ENCODE results near the gene PRELID3B.
"Not testable (repeated sequence)": the region's sequence is repeated elsewhere in the genome, so short reads cannot be mapped to it uniquely, and the experiment has no call there.

Gene PRELID3B

DNA sequence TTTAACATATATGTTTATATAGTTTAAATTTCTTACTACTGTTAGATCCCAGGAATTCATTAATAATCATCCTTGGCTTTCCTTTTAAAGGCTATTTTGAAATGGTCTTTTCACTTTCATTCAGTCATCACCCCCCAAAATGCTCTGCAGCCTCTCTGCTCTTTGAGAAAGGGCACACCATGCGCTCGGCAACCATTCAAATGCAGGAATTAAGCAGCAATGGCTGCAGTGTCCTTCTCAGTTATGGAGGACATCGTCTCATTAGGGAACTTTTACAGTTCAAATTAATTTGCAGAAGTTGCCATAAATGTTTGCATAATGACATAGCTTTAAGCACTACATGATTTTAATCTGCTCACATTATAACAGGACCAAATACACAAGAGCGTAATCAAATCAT is 17.1 kb downstream of the PRELID3B start:
- DNase-seq (ENCODE audit: low read depth): no peak

DNA sequence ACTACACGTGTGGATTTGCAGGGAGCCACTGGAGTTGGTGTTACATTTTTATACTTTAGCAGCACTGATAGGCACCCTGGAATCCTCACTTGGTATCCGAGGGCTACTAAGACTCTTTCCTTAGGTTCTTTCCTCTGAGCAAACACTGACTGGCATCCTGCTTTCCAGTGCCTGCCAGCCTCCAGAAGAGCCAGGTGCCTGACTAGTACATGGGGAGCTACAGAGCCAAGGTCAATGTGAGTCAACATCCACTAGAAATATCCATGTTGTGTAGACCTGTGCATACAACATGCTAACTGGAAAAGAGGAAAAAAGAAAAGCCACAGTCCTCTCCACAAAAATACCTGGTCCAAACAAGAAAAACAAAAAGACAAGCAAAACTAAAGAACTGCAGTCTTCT is 17.5 kb downstream of the PRELID3B start:
- DNase-seq (ENCODE audit: low read depth): no peak

DNA sequence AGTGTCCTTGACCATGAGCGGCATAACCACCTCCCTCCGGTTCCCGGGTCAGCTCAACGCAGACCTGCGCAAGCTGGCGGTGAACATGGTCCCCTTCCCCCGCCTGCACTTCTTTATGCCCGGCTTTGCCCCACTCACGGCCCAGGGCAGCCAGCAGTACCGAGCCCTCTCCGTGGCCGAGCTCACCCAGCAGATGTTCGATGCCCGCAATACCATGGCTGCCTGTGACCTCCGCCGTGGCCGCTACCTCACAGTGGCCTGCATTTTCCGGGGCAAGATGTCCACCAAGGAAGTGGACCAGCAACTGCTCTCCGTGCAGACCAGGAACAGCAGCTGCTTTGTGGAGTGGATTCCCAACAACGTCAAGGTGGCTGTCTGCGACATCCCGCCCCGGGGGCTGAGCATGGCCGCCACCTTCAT is 18.5 kb downstream of the PRELID3B start:
- no peak for DNase-seq (ENCODE audit: low read depth)

DNA sequence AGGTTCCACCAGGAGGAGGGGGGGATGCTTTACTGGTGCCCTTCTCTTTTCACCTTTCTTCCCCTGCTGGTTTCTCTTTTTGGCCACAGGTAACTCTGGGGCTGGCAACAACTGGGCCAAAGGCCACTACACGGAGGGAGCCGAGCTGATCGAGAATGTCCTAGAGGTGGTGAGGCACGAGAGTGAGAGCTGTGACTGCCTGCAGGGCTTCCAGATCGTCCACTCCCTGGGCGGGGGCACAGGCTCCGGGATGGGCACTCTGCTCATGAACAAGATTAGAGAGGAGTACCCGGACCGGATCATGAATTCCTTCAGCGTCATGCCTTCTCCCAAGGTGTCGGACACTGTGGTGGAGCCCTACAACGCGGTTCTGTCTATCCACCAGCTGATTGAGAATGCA is 19.0 kb downstream of the PRELID3B start:
- no peak for DNase-seq (ENCODE audit: low read depth)

DNA sequence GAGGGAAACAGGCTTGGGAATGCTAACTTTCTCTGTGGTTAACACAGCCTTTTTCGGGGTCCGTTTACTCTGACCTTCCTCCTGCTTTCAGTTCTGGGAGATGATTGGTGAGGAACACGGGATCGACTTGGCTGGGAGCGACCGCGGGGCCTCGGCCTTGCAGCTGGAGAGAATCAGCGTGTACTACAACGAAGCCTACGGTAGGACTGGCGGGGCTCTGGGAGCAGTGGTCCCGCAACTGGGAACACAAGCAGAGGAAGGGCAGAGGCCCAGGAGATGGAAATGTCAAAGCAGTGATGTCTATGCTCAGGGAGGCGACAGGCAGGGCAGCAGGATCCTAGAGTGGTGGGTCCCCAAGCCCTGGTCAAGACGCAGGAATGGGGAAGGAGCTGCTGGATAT is 19.8 kb downstream of the PRELID3B start:
- DNase-seq (ENCODE audit: low read depth): no peak

DNA sequence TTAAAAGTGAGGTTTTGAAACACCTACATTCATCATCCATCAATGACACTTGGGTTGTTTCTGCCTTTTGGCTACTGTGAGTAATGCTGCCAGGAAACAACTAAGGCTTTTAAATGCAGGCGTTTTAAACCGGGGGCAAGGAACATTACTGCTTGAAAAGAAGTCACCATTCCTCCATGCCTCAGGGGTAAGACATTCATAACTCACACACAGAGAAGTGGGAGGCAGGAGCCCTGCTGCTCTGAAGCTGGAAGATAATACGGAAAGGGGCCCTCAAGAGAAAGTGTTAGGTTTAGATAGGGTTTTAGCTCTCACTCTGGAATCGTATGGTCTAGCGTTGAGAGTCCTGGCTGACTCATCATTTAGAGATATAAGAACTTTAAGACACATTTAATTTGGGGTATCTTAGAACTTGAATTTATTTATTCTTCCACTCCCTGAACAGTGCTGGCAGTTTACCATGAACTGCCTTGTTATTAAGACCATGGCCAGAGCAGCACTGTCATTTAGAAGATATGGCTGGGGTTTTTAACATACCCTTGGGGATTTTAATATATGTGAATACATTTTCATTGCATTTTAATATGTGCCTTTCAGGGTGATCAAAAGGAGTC is 21.5 kb downstream of the PRELID3B start:
- no peak for DNase-seq (ENCODE audit: low read depth)

DNA sequence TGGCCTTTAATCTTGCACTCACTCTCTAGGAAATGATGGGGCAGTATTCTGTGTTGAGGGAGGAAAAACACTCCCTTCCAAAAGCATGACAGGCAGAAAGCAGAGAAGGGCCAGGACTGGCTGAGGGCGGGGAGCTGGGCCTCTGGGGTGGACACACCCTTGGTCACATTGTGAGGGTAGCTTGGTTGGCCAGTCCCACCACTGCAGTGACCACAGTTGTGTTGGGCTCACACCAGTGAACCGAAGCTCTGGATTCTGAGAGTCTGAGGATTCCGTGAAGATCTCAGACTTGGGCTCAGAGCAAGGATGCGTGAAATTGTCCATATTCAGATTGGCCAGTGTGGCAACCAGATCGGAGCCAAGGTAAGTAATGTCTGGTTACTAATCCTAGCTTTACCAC is 23.4 kb downstream of the PRELID3B start, which contains the start of gene TUBB1:
Gene TUBB1, plus strand, starts transcription at position 213 of the 400 bp plus-strand sequence. Its CDS starts 94 bp downstream, at position 307.
- DNase-seq (ENCODE audit: low read depth): no peak

DNA sequence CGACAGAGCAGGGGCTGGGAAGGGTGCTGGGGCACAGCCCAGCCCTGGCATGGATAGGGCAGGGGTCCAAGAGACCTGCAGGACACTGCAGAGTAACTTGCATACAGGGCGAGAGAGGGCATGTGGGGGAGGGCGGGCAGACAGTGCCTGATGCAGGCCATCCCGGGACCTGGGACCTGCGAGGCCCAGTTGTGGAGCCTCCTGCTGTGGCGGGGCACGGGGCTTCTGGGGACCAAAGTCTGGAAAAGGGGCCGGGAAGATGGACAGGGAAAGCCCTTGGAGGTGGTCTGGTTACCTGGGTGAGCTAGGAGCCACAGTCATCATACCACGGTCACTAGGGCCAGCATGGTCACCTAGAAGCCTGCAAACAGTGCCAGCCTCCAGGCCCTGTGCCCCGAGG is 23.8 kb downstream of the PRELID3B start:
- no peak for DNase-seq (ENCODE audit: low read depth)

DNA sequence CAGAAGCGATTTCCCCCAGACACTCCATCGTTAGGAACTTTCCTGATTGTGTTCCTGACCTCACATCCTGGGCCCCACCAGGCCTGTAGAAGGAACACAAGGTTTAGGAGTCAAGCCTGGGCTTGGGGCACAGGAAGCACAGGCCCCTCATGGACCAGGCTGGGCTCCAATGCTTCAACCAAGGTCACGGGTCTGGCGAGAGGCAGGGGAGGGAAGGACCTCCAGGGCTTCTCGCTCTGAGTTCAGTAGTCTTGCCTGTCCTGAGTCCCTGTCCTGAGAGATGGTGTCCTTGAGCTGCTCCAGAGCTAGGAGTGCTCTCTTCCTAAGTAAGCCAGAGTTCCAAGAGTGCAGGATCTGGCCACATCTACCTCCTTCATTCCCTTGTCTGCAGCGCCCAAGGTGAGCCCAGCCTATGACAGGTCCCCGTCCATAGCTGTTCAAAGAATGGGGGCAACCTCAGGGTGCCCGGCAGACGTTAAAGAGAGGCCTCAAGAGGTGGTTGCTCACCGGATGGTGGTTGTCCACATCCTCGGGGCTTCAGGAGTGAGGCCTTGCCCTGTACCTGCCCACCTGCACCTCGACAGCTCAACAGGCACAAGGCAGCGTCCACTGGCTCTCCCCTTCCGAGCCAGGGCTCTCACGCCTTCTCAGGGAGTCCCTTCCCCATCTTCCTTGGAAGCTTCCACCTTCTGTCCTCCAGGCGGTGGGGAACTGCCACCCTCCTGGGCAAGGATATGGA is 24.9 kb downstream of the PRELID3B start:
- DNase-seq (ENCODE audit: low read depth): no peak

DNA sequence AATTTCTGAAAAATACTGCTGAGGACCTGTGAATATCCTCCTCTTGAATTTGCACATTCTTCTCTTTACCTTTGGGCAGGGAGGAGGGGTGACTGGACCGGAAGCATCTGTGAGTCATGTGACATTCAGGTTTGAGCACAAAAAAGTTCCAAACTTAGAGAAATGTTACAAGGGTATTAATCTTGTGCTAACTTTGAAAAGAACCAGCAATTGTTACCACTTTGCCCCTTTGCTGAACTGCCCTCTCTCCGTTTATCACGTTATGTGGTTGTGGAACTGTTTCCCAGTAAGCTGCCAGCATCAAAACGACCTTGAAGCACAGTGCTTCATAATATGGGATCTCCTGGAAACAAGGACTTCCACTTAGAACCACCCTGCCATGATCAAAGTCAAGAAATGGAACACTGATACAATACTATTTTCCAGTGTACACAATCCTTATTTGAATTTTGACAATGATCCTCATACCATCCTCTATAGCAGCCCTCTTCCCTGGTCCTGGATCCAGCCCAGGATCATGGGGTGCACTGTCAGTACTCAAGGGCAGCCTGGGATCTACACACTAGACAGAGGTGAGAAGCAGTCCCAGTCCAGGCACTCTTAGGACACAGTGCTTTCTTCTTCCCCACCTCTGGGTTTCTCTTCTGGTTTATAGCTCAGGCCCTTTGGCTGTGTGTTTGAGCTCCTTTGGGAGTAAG is 25.6 kb downstream of the PRELID3B start:
- DNase-seq (ENCODE audit: low read depth): no peak

DNA sequence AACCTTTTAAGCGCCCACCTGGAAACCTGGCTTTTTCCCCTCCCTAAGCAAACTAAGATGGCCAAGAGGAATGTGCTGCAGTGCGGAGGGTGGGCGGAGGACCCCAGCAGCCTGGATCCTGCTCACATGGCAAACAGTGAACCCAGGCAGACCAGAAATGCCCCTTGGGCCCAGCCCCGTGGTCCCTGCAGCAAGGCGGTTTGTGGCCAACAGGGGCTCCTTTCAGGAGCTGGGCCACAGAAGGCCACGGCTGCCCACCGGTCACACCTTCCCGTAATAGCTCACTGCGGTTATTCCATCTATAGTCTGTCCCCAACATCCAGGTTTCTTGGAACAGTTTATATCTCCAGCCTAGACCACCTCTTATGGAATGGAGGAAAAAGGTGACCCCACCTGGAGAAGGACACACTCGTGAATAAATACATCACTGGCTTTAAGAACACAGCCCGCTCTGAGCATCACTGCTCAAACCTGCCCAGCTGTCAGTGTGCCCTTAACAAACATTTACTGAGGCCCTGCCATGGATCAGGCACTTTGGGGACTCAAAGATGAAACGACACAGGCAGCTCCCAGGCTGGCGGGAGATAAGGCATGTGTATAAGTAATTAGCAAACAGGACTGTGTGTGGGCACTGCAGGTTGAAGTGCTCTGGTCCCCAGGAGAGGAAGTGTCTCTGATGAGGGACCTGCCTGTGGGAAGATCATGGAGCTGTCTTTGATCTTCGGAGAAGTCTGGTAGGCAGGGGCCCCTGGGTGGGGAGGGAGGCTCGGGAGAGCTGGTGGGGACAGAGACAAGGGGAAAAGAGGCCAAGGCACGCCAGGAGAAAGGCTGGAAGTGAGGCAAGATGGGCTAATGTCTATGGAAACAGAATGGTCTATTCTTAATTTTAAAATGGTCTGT is 26.5 kb downstream of the PRELID3B start:
- DNase-seq (ENCODE audit: low read depth): no peak

DNA sequence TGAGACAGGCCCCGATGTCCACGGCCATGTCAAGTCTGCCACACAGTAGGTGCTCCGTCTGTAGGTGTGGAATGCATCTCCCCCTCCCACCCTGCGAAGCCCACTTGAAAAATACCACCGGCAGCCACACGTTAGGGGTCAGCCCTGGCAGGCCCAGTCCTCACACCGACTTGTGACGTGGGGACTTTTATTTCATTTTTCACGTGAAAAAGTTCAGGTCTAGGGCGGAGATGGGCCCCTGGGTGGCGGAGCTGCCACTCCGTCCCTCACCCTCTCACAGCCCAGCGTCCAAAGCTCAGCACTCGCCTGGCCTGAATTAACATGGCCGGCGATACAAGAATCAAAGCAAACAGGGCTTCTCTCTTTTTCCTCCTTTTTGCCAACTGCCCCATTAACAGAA is 27.2 kb downstream of the PRELID3B start:
- no peak for DNase-seq (ENCODE audit: low read depth)

DNA sequence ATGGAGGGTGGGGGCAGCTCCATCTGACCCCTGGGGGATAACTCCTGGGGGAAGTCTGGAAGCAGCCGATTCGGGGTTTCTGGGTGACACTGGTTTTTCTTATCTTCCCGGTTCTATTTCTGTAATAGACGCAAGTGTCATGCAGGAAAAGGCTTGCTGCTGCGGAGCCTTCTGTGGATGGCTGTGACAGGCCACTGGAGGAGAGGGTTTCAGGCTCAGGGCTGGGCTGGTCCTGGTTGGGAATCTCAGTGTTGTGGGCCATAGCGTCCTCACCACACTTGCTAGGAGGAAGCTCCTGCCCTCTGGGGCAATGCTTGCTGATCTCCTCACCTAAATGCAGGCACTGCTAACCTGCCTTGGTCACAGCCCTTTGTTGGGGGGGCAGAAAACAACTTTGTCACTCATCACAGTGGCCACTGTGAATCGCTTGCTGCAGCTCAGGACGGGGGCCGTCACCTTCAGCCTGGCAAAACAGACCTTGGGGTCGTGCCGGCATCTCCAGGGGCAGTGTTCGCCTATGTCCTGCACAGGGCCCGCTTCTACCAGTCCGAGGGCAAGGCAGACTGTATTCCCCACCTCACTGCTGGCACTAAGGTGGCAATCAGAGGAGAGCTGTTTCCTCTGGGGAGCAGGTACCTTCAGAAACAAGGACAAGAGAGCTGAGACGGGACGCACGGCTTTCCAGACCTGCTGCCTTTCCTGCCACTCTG is 27.8 kb downstream of the PRELID3B start:
- DNase-seq (ENCODE audit: low read depth): no peak

DNA sequence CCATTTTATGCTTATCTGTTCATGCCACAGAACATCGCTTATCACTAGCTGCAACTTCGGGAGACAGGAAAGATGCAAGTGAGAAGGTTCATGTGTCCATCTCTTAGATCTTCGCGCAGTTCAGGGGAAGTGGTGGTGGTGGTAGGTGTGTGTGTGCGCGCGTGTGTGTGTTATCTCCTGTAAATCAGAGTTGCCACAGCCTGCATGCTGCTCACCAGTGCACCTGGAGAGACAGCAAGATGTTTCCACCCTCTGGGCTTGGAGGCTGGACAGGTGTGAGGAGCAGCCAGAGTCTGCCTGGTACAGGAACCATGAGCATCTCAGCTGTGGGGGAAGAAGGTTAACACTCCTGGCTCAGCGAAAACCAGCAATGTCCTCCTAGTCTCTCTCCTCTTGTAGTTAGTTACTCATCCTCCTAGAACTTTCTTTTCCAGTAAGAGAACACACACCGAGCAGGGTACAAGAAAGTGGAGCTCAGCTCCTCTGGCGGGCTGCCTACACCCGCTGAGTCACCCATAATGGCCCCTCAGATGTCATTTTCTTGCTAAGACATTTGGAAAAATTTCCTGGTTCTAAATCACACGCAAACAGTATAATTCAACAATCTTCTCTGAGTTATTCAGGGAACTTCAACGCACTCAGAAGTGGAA is 28.5 kb downstream of the PRELID3B start:
- DNase-seq (ENCODE audit: low read depth): no peak

DNA sequence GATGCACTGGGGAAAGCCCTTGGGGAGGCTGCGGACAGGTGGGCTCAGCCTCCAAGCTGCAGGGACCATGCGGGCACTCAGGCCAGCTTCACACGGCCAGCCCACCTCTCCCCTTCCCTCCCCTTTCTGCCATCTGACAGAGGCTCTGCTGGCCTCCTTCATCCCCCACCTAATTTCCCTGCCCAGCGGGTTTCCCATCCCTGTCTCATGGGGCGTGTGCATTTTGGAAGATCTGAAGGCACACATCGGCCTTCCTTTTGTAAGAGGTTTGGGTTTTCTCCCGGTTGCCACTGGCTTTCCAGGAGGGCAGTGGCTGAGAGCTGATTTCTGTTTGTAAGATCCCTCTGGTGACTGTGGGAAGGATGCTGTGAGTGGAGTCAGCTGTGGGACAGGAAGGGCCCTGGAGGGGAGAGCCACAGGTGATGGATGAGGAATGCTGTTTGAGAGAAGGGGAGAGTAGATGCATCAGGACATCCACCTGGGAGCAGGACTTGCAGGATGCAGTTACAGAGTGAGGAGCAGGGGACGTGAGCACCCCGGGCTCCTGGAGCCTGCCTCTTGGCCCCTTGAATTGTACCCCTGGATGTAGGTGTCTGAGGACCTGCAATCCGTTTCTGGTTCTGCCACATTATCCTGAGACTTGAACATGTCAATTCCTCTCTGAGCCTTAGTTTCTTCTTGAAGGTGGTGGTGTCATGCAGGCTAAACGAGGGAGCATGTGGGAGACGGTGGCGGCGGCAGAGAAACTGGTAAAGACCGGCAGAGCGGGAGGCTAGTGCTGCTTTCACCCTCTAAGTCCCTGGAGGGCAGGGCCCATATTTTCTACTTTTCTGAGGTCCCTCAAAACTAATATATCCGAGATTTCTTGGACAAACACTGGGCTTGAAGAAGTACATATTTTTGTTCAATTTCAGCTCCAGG is 29.3 kb downstream of the PRELID3B start:
- no peak for DNase-seq (ENCODE audit: low read depth)

DNA sequence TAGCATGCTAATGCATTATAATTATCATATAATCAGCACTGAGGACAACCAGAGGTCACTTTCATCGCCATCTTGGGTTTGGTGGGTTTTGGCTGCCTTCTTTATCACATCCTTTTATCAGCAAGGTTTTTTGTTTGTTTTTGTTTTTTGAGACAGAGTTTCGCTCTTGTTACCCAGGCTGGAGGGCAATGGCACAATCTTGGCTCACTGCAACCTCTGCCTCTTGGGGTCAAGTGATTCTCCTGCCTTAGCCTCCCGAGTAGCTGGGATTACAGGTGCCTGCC is 30.8 kb downstream of the PRELID3B start:
- not testable (repeated sequence) for DNase-seq (ENCODE audit: low read depth)

DNA sequence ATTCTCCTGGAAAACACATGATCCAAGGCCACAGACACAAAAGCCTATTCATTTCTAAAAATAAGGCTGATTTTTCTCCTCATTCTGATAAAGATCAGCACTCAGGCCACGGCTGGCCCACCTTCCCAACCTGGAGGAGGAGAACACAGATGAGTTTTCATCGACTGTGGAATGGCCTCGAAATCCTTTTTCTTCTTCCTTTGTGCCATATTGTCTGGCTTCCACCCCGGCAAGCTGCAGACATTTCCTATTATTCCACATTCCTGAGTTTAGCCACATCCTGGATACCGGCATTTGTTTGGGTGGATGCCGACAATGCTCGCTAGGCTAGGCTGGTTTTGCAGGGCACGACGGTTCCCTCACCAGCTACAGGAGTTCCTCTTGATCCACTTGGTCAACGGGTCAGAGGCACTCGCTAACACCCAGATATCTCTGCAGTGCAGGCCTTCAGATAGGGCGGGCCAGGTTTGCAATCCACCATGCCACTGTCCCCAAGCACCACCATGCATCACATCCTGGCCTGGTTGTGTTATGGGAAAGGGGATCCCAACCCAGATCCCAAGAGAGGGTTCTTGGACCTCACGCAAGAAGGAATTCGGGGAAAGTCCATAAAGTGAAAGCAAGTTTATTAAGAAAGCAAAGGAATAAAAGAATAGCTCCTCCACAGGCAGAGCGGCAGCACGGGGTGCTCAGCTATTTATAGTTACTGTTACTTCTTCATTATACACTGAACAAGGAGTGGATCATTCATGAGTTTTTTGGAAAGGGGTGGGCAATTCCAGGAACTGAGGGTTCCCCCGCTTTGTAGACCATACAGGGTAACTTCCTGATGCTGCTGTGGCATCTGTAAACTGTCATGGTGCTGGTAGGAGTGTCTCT is 31.4 kb downstream of the PRELID3B start:
- DNase-seq (ENCODE audit: low read depth): no peak

DNA sequence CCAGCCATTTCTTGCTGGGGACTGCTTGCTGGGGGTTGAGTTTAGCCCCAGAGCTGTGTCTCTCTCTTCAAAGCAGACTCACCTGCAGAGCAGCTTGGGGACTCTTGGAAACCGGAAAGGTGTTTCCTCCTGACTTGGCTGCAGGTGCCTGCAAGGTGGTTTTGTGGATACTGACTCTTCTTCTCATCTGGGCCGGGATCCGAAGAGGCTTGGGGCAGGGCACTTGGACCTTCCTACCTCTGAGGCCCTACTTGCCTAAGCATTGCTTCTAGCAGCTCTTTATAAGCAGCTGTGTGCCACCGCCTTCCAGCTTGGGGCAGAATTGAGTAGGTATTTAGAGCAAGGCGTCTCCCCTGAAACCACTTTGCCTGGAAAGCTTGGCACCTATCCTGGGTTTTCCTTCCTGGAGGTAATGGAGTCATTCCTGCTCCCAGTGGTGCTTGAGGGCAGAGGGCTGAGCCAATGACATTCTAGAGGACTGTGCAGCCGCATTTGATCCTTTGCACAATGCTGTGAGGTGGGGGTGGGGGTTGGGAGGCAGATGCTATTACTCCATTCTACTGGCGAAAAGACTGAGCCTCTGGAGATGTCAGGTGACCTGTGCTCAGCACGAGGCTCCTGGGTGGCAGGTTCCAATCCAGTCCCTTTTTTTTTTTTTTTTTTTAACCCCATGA is 32.1 kb downstream of the PRELID3B start:
- no peak for DNase-seq (ENCODE audit: low read depth)

All from stimulated activated CD8-positive, alpha-beta memory T cell treated with anti-CD3 and anti-CD28 coated beads, Interleukin-7, amount 100 ng/mL, for 24 hours (primary cell).